Daoy (cell line): ENCODE data around the gene MRPL49. TPM values are rescaled to one million over a fixed set of nuclear protein-coding genes. Genes with fewer than 3 reads are reported as not detected.
"Not testable (repeated sequence)": the region's sequence is repeated elsewhere in the genome, so short reads cannot be mapped to it uniquely, and the experiment has no call there.

Source experiments
- DNase-seq: peaks from one replicate; pipeline ENCODE4 v3.0.0-alpha.2; 2015; ENCODE audit warnings: low read depth
- total RNA-seq: library from RNA; depleted of rRNA; stranded (reverse); fragments of >200 nt; shearing (Covaris generic); gene quantifications from 2 replicates; pipeline ENCODE4 v1.2.3, GENCODE V29; 2014

The MRPL49 gene
- total RNA-seq, 1 experiment from 2014 or later: 68.2 TPM

DNA sequence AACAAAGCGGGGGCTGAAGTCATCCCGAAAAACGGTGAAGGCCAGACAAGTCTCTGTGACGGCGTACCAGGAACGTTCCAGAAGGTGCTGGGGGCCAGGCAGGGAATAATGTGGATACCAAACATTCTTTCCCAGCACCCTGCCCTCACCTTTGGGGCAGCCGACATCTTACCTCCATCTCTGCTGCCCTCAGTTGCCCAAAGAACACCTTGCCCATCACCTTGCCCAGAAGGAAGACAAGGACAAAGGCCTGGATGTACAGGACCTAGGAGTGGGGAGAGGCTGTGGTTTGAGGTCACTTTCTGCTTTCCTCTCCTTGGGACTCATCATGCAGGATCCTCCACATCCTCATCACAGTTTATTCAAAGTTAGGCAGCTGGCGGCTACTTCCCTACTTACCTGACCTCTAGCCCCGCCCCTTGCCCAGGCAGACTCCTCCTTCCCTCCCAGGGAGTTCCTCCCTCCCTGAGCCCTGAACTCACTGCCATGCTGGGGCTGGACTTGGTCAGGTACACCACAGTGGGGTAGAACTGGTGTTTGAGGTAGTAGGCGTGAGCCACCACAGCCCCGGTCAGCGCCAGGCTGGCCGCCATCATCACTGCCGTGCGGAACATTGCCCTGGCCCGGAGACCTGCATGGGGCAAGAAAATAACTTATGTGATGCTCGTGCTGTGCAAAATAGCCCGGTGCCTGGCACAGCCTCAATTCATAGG, 11.0 kb downstream of the MRPL49 start:
- no peak for DNase-seq

DNA sequence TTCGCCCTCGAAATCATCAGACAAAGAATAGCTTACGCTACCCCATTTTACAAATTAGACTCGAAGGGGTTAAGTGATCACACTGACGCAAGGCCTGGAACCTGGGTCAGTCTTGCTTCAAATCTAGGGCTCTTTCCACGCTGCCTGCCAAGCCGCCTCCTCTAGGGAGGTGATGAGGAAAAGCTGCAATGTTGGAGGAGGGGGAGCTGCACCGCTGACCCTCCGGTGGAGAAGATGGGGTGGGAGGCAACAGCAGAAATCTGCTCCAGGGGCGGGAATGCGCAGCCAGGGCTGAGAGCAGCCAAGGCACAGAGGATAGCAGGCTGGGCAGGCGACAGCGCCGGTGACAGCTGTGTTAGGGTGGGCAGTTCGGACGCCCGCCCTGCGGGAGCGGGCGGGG, 11.6 kb downstream of the MRPL49 start:
- DNase-seq: no peak

- peak; percentile 92 for DNase-seq
Observed at GRCh38 chr11:65134240-65134951, 12.3 kb downstream of the MRPL49 start, which contains the start of gene SYVN1. TSS of gene SYVN1 (minus strand) at chr11:65134519. CDS start at chr11:65133601, 918 bp downstream.

DNA sequence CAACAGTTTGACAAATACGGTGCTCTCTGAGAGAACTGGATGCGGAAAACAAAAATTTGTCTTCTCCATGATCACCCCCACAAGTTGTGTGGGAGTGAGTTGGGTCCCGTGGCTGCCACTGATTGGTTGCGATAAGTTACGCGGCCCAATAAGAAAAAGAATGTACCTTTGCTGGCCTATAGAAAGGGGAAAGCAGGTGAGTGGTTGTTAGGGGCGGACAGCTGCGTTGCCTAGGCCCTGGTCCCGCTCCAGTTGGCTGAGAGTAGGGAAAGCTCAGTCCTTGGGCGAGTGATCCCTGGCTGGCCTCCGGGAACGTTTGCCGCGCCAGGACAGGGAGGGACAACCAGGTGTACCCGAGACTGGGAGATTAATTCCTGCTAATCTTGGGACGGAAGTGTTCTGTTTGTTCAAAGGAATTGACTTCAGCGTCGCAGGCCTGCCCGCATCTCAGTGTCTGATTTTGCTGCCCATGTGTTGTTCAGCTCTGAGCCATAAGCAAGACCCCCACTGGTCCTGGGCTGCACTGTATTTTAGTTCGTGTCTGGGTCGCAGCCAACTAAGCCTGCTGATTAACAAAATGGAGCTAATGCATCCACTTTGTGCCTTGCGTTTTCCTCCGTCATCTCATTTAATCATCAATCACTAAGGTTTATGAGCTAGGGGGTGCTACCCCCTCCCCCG, 13.0 kb downstream of the MRPL49 start:
- peak; percentile 97 for DNase-seq

DNA sequence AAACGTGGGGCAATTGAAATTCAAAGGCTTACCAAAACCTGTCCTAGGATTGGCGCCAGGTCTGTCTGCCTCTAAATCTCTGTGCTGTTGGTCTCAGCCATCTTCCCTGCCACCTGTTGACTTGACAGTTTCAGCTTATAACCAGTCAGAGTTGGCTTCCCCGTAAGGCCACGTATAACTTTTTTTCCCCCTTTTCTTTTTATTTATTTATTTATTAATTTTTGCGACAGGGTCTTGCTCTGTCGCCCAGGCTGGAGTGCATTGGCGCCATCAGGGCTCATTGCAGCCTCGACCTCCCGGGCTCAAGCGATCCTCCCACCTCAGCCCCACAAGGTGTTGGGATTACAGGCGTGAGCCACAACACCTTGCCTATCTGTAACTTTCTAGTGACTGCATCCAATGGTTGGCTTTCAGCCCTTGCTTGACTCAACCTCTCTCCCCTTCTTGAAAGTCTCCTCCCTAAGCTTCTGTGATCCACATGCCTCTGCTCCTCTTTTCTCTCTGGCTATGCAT, 13.6 kb downstream of the MRPL49 start:
- no peak for DNase-seq

- no peak for DNase-seq
Observed at GRCh38 chr11:65136515-65137096, 14.5 kb downstream of the MRPL49 start.

DNA sequence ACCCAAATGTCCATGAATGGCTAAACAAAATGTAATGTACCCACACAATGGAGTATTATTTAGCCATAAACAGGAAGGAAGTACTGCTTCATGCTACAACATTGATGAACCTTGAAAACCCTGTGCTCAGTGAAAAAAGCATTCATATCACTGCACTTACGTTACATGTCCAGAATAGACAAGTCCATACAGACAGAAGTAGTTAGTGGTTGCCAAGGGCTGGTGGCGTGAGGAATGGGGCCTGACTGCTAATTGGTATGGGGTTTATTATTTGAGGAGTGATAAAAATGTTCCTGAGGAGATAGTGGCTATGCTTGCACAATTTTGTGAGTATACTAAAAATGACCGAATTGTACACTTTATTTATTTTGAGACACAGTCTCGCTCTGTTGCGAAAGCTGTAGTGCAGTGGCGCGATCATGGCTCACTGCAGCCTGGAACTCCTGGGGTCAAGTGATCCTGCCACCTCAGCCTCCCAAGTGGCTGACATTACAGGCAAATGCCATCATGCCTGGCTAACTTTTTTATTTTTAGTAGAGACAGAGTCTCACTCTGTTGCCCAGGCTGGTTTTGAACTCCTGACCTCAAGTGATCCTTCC, 19.9 kb downstream of the MRPL49 start:
- no peak for DNase-seq

DNA sequence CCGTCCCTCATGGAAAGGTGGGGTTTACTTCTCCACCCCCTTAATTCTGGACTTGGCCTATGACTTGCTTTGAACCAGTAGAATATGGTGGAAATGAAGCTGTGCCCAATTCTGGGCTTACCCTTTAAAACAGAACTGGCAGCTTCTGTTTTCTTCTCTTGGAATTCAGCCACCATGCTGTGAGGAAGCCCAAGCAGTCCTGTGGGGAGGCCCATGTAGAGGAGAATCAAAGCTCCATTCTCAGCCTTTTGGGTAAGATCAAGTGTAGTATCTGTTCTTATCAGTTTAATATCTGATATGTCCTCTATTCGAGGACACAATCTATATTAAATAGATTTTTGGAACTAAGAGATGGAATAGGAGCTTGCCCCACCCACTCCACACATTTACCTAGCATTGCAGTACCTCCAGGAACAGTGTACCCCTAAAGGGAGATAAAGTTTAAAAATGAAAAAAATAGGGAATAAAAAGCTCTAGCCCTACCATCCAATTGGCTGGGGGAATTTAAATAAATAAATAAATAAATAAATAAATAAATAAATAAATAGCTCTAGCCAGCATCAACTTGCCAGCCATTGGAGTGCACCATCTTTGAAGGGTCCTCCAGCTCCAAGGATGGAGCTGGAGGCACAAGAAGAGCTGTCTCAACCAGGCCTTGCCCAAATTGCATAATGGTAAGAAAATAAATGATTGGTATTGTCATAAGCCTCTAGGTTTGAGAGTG, 25.4 kb downstream of the MRPL49 start:
- no peak for DNase-seq

GRCh38 chr11:65148657-65149056, 26.5 kb downstream of the MRPL49 start:
- DNase-seq: no peak

DNA sequence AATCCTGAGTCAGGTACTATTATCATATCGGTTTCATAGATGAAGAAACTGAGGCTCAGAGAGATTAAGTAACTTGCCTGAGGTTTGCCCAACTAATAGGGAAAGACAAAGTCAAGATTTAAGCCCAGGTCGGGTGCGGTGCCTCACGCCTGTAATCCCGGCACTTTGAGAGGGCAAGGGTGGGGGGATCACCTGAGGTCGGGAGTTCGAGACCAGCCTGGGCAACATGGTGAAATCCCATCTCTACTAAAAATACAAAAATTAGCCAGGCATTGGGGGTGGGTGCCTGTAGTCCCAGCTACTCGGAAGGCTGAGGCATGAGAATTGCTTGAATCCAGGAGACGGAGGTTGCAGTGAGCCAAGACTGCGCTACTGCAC, 28.0 kb downstream of the MRPL49 start:
- not testable (repeated sequence) for DNase-seq

DNA sequence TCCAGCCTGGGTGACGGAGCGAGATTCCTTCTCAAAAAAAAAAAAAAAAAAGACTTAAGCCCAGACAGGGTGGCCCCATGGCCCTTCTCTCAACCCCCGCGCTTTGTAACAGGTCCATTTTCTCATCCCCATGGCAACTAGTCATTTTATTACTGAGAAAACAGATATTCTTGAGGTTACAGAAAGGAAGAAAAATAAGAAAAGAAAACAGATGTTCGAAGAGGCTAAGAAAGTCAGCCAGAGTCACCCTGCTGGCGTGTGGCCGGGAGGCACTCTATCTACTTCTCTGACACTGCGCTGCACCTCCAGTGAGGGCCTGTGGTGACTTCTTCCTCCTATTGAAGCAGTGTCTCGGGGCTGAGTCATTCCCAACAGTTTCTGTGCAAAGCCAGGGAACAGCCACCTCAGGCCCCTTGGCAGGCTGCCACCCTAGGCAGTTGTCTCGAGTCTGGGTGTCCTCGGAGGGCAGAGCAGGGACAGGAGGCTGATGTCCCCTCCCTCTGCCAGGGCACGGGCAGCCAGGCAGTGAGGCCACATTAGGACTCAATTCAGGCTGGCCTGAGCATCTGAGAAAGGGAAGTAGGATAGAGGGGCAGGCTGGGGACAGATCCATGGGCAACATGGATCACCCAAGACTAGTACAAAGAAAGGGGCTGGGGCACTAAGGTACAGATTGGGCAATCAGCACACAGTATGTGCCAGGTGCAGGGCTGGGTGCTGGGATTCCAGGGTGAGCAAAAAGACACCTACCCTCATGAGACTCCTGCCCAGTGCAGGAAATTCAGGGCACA, 28.6 kb downstream of the MRPL49 start:
- DNase-seq: peak; percentile 92

GRCh38 chr11:65151331-65151899, 29.3 kb downstream of the MRPL49 start:
- DNase-seq: no peak

GRCh38 chr11:65152122-65152521, 30.0 kb downstream of the MRPL49 start:
- DNase-seq: no peak

GRCh38 chr11:65156256-65156655, 34.1 kb downstream of the MRPL49 start:
- no peak for DNase-seq

DNA sequence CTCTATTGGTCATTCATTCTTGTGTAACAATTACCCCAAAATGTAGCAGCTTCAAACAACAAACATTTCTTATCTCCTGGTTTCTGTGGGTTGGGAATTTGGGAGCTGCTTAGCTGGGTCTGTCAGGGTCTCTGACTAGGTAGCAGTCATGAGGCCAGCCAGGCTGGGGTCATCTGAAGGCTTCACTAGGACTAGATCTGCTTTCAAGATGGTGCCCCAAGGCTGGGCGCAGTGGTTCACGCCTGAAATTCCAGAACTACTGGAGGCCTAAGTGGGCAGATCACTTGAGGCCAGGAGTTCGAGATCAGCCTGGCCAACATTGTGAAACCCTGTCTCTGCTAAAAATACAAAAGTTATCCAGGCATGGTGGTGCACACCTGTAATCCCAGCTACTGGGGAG, 34.8 kb downstream of the MRPL49 start:
- DNase-seq: no peak

DNA sequence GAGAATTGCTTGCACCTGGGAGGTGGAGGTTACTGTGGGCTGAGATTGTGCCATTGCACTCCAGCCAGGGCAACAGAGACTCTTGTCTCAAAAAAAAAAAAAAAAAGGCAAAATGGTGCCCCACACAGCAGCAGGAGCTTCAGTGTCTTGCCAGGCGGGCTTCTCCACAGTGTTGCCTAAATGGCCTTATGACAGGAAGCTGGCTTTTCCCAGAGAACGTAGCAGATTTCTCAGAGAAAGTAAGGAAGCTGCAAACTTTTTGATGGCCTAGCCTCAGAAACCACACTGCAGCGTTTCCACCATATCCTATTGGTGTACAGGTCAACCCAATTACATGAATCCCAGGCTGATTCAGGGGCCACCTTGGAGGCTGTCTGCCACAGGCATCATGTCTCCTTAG, 35.2 kb downstream of the MRPL49 start:
- no peak for DNase-seq

- no peak for DNase-seq
Observed at GRCh38 chr11:65159012-65159411, 36.9 kb downstream of the MRPL49 start.

DNA sequence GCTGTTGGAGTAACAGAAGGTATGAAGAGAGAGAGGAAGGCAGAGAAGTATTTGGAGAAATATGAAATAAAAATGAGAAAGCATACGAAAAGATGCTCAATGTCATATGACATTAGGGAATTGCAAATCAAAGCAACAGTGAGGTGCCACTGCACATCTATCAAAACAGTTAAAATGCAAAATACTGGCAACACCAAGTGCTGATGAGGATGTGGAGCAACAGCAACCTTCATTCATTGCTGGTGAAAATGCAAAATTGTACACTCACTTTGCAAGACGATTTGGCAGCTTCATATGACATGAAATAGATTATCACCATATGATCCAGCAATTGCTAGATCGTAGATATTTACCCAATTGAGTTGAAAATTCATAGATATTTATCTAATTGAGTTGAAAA, 38.5 kb downstream of the MRPL49 start:
- no peak for DNase-seq

DNA sequence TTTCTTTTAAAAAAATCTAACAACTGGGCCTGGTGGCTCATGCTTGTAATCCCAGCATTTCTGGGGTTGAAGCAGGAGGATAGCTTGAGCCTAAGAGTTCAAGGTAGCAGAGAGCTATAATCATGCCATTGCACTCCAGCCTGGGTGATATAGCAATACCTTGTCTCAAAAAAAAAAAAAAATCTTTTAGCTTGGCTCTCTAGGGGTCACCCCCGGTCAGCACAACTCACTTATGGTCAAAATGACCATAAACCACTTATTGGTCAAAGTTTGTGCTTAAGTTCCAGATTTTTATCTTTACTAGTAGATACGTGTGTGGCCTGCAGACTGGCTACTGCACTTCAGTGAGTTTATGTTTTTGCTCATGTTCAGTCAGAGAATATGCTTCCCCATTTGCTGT, 41.6 kb downstream of the MRPL49 start:
- DNase-seq: no peak
